ENCODE measurements around the gene COL19A1.
A peak's percentile ranks its signal among the peaks of the same experiment; 100 is the strongest.

Gene COL19A1

GRCh38 chr6:70183538-70183937, 317.2 kb downstream of the COL19A1 start:
- Histone ChIP-seq H3K27me3 (ENCODE audit: low read depth) (no peaks in the 10 kb centered on the region), H3K9me3 (no peaks in the 10 kb centered on the region), H3K4me1 (no peaks in the 10 kb centered on the region), H3K4me3 (no peak overlapping the region), H3K36me3 (replicated peaks) (no peaks in the 10 kb centered on the region)
- in situ Hi-C loops (cut with MboI; ENCODE audit: low sequenced_read_pairs), result no loop called here
- no peak for DNase-seq (ENCODE audit: low spot score in 2 of 2)

GRCh38 chr6:70184723-70185122, 318.4 kb downstream of the COL19A1 start:
- no peaks in the 10 kb centered on the region for H3K4me1 ChIP-seq
- in situ Hi-C loops (cut with MboI; ENCODE audit: low sequenced_read_pairs), result no loop called here
- no peaks in the 10 kb centered on the region for H3K36me3 ChIP-seq (replicated peaks)
- no peak for DNase-seq (ENCODE audit: low spot score in 2 of 2)
- no peaks in the 10 kb centered on the region for H3K27me3 ChIP-seq (ENCODE audit: low read depth)
- no peaks in the 10 kb centered on the region for H3K9me3 ChIP-seq
- no peak overlapping the region for H3K4me3 ChIP-seq

GRCh38 chr6:70186461-70186860, 320.1 kb downstream of the COL19A1 start:
- in situ Hi-C loops (cut with MboI; ENCODE audit: low sequenced_read_pairs), result no loop called here

GRCh38 chr6:70188202-70188601, 321.8 kb downstream of the COL19A1 start:
- Histone ChIP-seq H3K9me3 (no peaks in the 10 kb centered on the region), H3K36me3 (replicated peaks) (no peaks in the 10 kb centered on the region), H3K4me3 (no peak overlapping the region), H3K27me3 (ENCODE audit: low read depth) (no peaks in the 10 kb centered on the region), H3K4me1 (no peaks in the 10 kb centered on the region)
- in situ Hi-C loops (cut with MboI; ENCODE audit: low sequenced_read_pairs), result no loop called here
- no peak for DNase-seq (ENCODE audit: low spot score in 2 of 2)

More at GRCh38 chr6:70186461-70186860, 320.1 kb downstream of the COL19A1 start:
- no peaks in the 10 kb centered on the region for H3K27me3 ChIP-seq (ENCODE audit: low read depth)
- H3K36me3 ChIP-seq (replicated peaks), result no peaks in the 10 kb centered on the region
- no peak for DNase-seq (ENCODE audit: low spot score in 2 of 2)
- H3K4me3 ChIP-seq, result no peak overlapping the region
- no peaks in the 10 kb centered on the region for H3K9me3 ChIP-seq
- H3K4me1 ChIP-seq, result no peaks in the 10 kb centered on the region

- in situ Hi-C loops (cut with MboI; ENCODE audit: low sequenced_read_pairs), result no loop called here
- Histone ChIP-seq H3K4me1 (no peaks in the 10 kb centered on the region), H3K36me3 (replicated peaks) (no peaks in the 10 kb centered on the region), H3K27me3 (ENCODE audit: low read depth) (no peaks in the 10 kb centered on the region), H3K9me3 (no peaks in the 10 kb centered on the region), H3K4me3 (no peak overlapping the region)
- no peak for DNase-seq (ENCODE audit: low spot score in 2 of 2)
These were observed 328.1 kb downstream of the COL19A1 start for GRCh38 chr6:70194421-70194820.

GRCh38 chr6:70196531-70196930, 330.2 kb downstream of the COL19A1 start:
- in situ Hi-C loops (cut with MboI; ENCODE audit: low sequenced_read_pairs), result no loop called here
- DNase-seq (ENCODE audit: low spot score in 2 of 2), result no peak
- H3K4me1 ChIP-seq, result no peaks in the 10 kb centered on the region
- H3K27me3 ChIP-seq (ENCODE audit: low read depth), result no peaks in the 10 kb centered on the region
- H3K36me3 ChIP-seq (replicated peaks), result no peaks in the 10 kb centered on the region
- no peaks in the 10 kb centered on the region for H3K9me3 ChIP-seq
- no peak overlapping the region for H3K4me3 ChIP-seq

GRCh38 chr6:70198785-70199184, 332.4 kb downstream of the COL19A1 start:
- no peaks in the 10 kb centered on the region for H3K27me3 ChIP-seq (ENCODE audit: low read depth)
- H3K9me3 ChIP-seq, result no peaks in the 10 kb centered on the region
- no peak overlapping the region for H3K4me3 ChIP-seq
- no peak for DNase-seq (ENCODE audit: low spot score in 2 of 2)
- no peaks in the 10 kb centered on the region for H3K4me1 ChIP-seq
- in situ Hi-C loops (cut with MboI; ENCODE audit: low sequenced_read_pairs), result no loop called here
- H3K36me3 ChIP-seq (replicated peaks), result no peaks in the 10 kb centered on the region

- no peak for DNase-seq (ENCODE audit: low spot score in 2 of 2)
These were observed 342.0 kb downstream of the COL19A1 start for GRCh38 chr6:70208235-70208790.

GRCh38 chr6:70210462-70210861, 344.1 kb downstream of the COL19A1 start:
- Histone ChIP-seq H3K36me3 (replicated peaks) (no peaks in the 10 kb centered on the region), H3K4me3 (no peak overlapping the region), H3K9me3 (no peaks in the 10 kb centered on the region), H3K27me3 (ENCODE audit: low read depth) (no peaks in the 10 kb centered on the region), H3K4me1 (no peaks in the 10 kb centered on the region)
- peak in 1 of 2 experiments; percentile 42 for DNase-seq (ENCODE audit: low spot score in 2 of 2)
- in situ Hi-C loops (cut with MboI; ENCODE audit: low sequenced_read_pairs), result loop anchor here (25.0 kb wide), 1 partner anchor 477 kb away; no protein-coding TSS in a partner anchor

More at GRCh38 chr6:70208235-70208790, 342.0 kb downstream of the COL19A1 start:
- no peaks in the 10 kb centered on the region for H3K27me3 ChIP-seq (ENCODE audit: low read depth)
- no peaks in the 10 kb centered on the region for H3K9me3 ChIP-seq
- no peaks in the 10 kb centered on the region for H3K36me3 ChIP-seq (replicated peaks)
- H3K4me1 ChIP-seq, result no peaks in the 10 kb centered on the region
- H3K4me3 ChIP-seq, result no peak overlapping the region
- in situ Hi-C loops (cut with MboI; ENCODE audit: low sequenced_read_pairs), result loop anchor here (25.0 kb wide), 1 partner anchor 479 kb away; no protein-coding TSS in a partner anchor

GRCh38 chr6:70215460-70216108, 349.2 kb downstream of the COL19A1 start:
- H3K4me3 ChIP-seq, result no peak overlapping the region
- no peak for DNase-seq (ENCODE audit: low spot score in 2 of 2)
- H3K4me1 ChIP-seq, result no peaks in the 10 kb centered on the region
- H3K9me3 ChIP-seq, result no peaks in the 10 kb centered on the region
- in situ Hi-C loops (cut with MboI; ENCODE audit: low sequenced_read_pairs), result loop anchor here (25.0 kb wide), 1 partner anchor 472 kb away; no protein-coding TSS in a partner anchor
- H3K36me3 ChIP-seq (replicated peaks), result no peaks in the 10 kb centered on the region
- no peaks in the 10 kb centered on the region; the same call in 1 of the 2 replicates for H3K27me3 ChIP-seq (ENCODE audit: low read depth)

- Histone ChIP-seq H3K9me3 (no peaks in the 10 kb centered on the region), H3K4me3 (no peak overlapping the region), H3K4me1 (no peaks in the 10 kb centered on the region), H3K27me3 (ENCODE audit: low read depth) (no peaks in the 10 kb centered on the region; the same call in 1 of the 2 replicates), H3K36me3 (replicated peaks) (no peaks in the 10 kb centered on the region)
- in situ Hi-C loops (cut with MboI; ENCODE audit: low sequenced_read_pairs), result loop anchor here (25.0 kb wide), 1 partner anchor 471 kb away; no protein-coding TSS in a partner anchor
- DNase-seq (ENCODE audit: low spot score in 2 of 2), result no peak
These were observed 350.4 kb downstream of the COL19A1 start for GRCh38 chr6:70216767-70217166.

GRCh38 chr6:70219943-70220613, 353.7 kb downstream of the COL19A1 start:
- in situ Hi-C loops (cut with MboI; ENCODE audit: low sequenced_read_pairs), result loop anchor here (10.0 to 25.0 kb wide), 2 partner anchors 145 to 467 kb away; no protein-coding TSS in a partner anchor
- no peak for DNase-seq (ENCODE audit: low spot score in 2 of 2)

GRCh38 chr6:70221025-70221714, 354.8 kb downstream of the COL19A1 start:
- H3K9me3 ChIP-seq, result no peaks in the 10 kb centered on the region
- no peaks in the 10 kb centered on the region for H3K36me3 ChIP-seq (replicated peaks)
- H3K27me3 ChIP-seq (ENCODE audit: low read depth), result no peaks in the 10 kb centered on the region; the same call in 1 of the 2 replicates
- no peak overlapping the region for H3K4me3 ChIP-seq
- no peaks in the 10 kb centered on the region; the same call in 1 of the 2 replicates for H3K4me1 ChIP-seq
- peak; percentile 47 to 58 for DNase-seq (ENCODE audit: low spot score in 2 of 2)
- in situ Hi-C loops (cut with MboI; ENCODE audit: low sequenced_read_pairs), result loop anchor here (10.0 to 25.0 kb wide), 2 partner anchors 144 to 466 kb away; no protein-coding TSS in a partner anchor

More at GRCh38 chr6:70219943-70220613, 353.7 kb downstream of the COL19A1 start:
- H3K27me3 ChIP-seq (ENCODE audit: low read depth), result no peaks in the 10 kb centered on the region; the same call in 1 of the 2 replicates
- no peak overlapping the region for H3K4me3 ChIP-seq
- no peaks in the 10 kb centered on the region for H3K36me3 ChIP-seq (replicated peaks)
- no peaks in the 10 kb centered on the region for H3K9me3 ChIP-seq
- no peaks in the 10 kb centered on the region; the same call in 1 of the 2 replicates for H3K4me1 ChIP-seq

All from HAP-1 (cell line).